ENCODE data around the gene PDLIM3. TPM values are rescaled to one million over a fixed set of nuclear protein-coding genes. Genes with fewer than 3 reads are reported as not detected.

PDLIM3 gene
- total and polyA plus RNA-seq, 9 of the 15 experiments (the other 6 are each of a cell fraction or from before 2014, with no cell fraction given) = 0.06 TPM; not detected in 8

DNA sequence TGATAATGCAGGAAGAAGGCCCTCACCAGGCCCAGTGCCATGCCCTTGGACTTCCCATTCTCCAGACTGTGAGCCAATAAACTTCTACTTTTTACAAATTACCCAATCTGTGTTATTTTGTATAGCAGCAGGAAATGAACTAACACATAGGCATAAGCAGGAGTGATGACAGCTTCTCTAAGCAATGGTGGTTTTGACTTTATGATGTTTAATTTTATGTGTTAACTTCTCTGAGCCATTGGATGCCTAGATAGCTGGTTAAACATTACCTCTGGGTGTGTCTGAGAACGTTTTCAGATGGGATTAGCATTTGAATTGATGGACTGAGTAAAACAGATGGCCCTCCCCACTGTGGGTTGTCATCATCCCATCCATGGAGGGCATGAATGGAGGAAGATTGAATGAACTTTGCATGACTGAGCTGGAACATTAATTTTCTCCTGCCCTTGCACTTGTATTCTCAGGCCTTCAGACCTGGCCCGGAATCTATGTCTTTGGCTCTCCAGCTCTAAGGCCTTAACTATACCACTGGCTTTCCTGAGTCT lies 13.9 kb upstream of the PDLIM3 start (continued):
- TF ChIP-seq ZNF778 (CRISPR knock-in tag; IDR thresholded peaks at IDR 0.05) (no peak), POLR2B (IDR thresholded peaks at IDR 0.05; ENCODE audit: low read depth, partially characterized antibody) (no peak), HDGF (IDR thresholded peaks at IDR 0.05) (no peak), PHF21A (IDR thresholded peaks at IDR 0.05; ENCODE audit: borderline replicate concordance, low read depth) (no peak)
- TF ChIP-seq, protein P1, sequence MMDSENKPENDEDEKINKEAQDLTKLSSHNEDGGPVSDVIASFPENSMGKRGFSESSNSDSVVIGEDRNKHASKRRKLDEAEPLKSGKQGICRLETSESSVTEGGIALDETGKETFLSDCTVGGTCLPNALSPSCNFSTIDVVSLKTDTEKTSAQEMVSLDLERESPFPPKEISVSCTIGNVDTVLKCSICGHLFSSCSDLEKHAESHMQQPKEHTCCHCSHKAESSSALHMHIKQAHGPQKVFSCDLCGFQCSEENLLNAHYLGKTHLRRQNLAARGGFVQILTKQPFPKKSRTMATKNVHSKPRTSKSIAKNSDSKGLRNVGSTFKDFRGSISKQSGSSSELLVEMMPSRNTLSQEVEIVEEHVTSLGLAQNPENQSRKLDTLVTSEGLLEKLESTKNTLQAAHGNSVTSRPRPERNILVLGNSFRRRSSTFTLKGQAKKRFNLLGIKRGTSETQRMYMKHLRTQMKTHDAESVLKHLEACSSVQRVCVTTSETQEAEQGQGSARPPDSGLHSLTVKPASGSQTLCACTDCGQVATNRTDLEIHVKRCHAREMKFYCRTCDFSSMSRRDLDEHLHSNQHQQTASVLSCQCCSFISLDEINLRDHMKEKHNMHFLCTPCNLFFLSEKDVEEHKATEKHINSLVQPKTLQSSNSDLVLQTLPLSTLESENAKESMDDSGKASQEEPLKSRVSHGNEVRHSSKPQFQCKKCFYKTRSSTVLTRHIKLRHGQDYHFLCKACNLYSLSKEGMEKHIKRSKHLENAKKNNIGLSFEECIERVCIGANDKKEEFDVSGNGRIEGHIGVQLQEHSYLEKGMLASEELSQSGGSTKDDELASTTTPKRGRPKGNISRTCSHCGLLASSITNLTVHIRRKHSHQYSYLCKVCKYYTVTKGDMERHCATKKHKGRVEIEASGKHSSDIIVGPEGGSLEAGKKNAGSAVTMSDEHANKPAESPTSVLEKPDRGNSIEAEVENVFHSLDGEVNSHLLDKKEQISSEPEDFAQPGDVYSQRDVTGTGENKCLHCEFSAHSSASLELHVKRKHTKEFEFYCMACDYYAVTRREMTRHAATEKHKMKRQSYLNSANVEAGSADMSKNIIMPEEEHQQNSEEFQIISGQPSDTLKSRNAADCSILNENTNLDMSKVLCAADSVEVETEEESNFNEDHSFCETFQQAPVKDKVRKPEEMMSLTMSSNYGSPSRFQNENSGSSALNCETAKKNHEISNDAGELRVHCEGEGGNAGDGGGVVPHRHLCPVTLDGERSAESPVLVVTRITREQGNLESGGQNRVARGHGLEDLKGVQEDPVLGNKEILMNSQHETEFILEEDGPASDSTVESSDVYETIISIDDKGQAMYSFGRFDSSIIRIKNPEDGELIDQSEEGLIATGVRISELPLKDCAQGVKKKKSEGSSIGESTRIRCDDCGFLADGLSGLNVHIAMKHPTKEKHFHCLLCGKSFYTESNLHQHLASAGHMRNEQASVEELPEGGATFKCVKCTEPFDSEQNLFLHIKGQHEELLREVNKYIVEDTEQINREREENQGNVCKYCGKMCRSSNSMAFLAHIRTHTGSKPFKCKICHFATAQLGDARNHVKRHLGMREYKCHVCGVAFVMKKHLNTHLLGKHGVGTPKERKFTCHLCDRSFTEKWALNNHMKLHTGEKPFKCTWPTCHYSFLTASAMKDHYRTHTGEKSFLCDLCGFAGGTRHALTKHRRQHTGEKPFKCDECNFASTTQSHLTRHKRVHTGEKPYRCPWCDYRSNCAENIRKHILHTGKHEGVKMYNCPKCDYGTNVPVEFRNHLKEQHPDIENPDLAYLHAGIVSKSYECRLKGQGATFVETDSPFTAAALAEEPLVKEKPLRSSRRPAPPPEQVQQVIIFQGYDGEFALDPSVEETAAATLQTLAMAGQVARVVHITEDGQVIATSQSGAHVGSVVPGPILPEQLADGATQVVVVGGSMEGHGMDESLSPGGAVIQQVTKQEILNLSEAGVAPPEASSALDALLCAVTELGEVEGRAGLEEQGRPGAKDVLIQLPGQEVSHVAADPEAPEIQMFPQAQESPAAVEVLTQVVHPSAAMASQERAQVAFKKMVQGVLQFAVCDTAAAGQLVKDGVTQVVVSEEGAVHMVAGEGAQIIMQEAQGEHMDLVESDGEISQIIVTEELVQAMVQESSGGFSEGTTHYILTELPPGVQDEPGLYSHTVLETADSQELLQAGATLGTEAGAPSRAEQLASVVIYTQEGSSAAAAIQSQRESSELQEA (IDR thresholded peaks at IDR 0.05; ENCODE audit: low read depth) = no peak

All from K562 (cell line).